GM21526 (cell line): ENCODE data around the gene GPATCH4.
"Not testable (repeated sequence)": the region's sequence is repeated elsewhere in the genome, so short reads cannot be mapped to it uniquely, and the experiment has no call there.

ENCODE experiments used
- ATAC-seq: cut with Tn5 transposase; IDR thresholded peaks from one replicate; pipeline ENCODE4 v1.9.1; 2021; ENCODE audit warnings: moderate library complexity; ENCODE audit not compliant: unreplicated experiment, low FRiP score

GPATCH4 gene

GRCh38 chr1:156598731-156599432 is 2.4 kb downstream of the GPATCH4 start:
- ATAC-seq = no peak

- no peak for ATAC-seq
These were observed 3.2 kb downstream of the GPATCH4 start for GRCh38 chr1:156598125-156598524.

- ATAC-seq = no peak
These were observed 4.9 kb downstream of the GPATCH4 start for GRCh38 chr1:156596426-156596825.

- ATAC-seq = no peak
These were observed 6.3 kb downstream of the GPATCH4 start for GRCh38 chr1:156595016-156595415.

- ATAC-seq = no peak
These were observed 7.1 kb downstream of the GPATCH4 start for GRCh38 chr1:156594190-156594589.

- ATAC-seq = no peak
These were observed 7.7 kb downstream of the GPATCH4 start for GRCh38 chr1:156593661-156593989.

- no peak for ATAC-seq
These were observed 8.2 kb downstream of the GPATCH4 start for GRCh38 chr1:156592910-156593660.

GRCh38 chr1:156592158-156592909 is 8.9 kb downstream of the GPATCH4 start:
- no peak for ATAC-seq

- ATAC-seq = peak; percentile 74
These were observed 9.7 kb downstream of the GPATCH4 start, which contains the start of gene NAXE for GRCh38 chr1:156591432-156592157. Gene NAXE (plus strand): TSS chr1:156591776. CDS start chr1:156591805, 29 bp downstream.

GRCh38 chr1:156591181-156591431 is 10.2 kb downstream of the GPATCH4 start:
- no peak for ATAC-seq

GRCh38 chr1:156590326-156591180 is 10.7 kb downstream of the GPATCH4 start:
- no peak for ATAC-seq

- ATAC-seq = no peak
These were observed 11.7 kb downstream of the GPATCH4 start for GRCh38 chr1:156589546-156589945.

- ATAC-seq = not testable (repeated sequence)
These were observed 13.4 kb downstream of the GPATCH4 start for GRCh38 chr1:156587927-156588326.

GRCh38 chr1:156586892-156587477 is 14.3 kb downstream of the GPATCH4 start:
- no peak for ATAC-seq

GRCh38 chr1:156586323-156586722 is 15.0 kb downstream of the GPATCH4 start:
- no peak for ATAC-seq

GRCh38 chr1:156584813-156585212 is 16.5 kb downstream of the GPATCH4 start:
- no peak for ATAC-seq

- ATAC-seq = no peak
These were observed 17.3 kb downstream of the GPATCH4 start for GRCh38 chr1:156583821-156584622.

- no peak for ATAC-seq
These were observed 18.8 kb downstream of the GPATCH4 start for GRCh38 chr1:156582388-156583017.
